HG02943 (cell line): Measurements from ENCODE around the gene CPZ.
"Not testable (repeated sequence)": the region's sequence is repeated elsewhere in the genome, so short reads cannot be mapped to it uniquely, and the experiment has no call there.

Experiments used
- ATAC-seq: cut with Tn5 transposase; IDR thresholded peaks from one replicate; pipeline ENCODE4 v1.9.1; 2021; ENCODE audit warnings: mild to moderate bottlenecking, low read depth, moderate library complexity; ENCODE audit not compliant: unreplicated experiment

Gene CPZ

GRCh38 chr4:8648816-8649630 is 56.5 kb downstream of the CPZ start:
- ATAC-seq: no peak

- no peak for ATAC-seq
These were observed 57.2 kb downstream of the CPZ start for GRCh38 chr4:8649631-8650361.

GRCh38 chr4:8651661-8652180 is 59.2 kb downstream of the CPZ start:
- ATAC-seq: no peak

GRCh38 chr4:8652181-8653078 is 59.9 kb downstream of the CPZ start:
- ATAC-seq: no peak

GRCh38 chr4:8653326-8654000 is 60.9 kb downstream of the CPZ start:
- no peak for ATAC-seq

- not testable (repeated sequence) for ATAC-seq
These were observed 61.6 kb downstream of the CPZ start for GRCh38 chr4:8654139-8654538.

- ATAC-seq: no peak
These were observed 63.0 kb downstream of the CPZ start for GRCh38 chr4:8655411-8656184.

- ATAC-seq: no peak
These were observed 63.6 kb downstream of the CPZ start for GRCh38 chr4:8656185-8656517.

- no peak for ATAC-seq
These were observed 64.3 kb downstream of the CPZ start for GRCh38 chr4:8656711-8657380.

- ATAC-seq: no peak
These were observed 65.0 kb downstream of the CPZ start for GRCh38 chr4:8657381-8658088.

- no peak for ATAC-seq
These were observed 70.2 kb downstream of the CPZ start for GRCh38 chr4:8662776-8663175.

- no peak for ATAC-seq
These were observed 71.7 kb downstream of the CPZ start for GRCh38 chr4:8664031-8664805.

GRCh38 chr4:8664976-8665375 is 72.4 kb downstream of the CPZ start:
- no peak for ATAC-seq

- no peak for ATAC-seq
These were observed 73.1 kb downstream of the CPZ start for GRCh38 chr4:8665406-8666360.

GRCh38 chr4:8666581-8666980 is 74.0 kb downstream of the CPZ start:
- no peak for ATAC-seq
